HepG2 (cell line): ENCODE results near the gene CCL16. TPM values are rescaled to one million over a fixed set of nuclear protein-coding genes. Genes with fewer than 3 reads are reported as not detected.
A peak's percentile ranks its signal among the peaks of the same experiment; 100 is the strongest.

Source experiments
- CEBPG ChIP-seq: IDR thresholded peaks from 2 replicates; pipeline ENCODE4 v1.6.1; 2016
- ISX ChIP-seq: sonication (generic); formaldehyde crosslinking; conservative IDR thresholded peaks from 2 replicates; pipeline ENCODE4 v1.5.0; 2020; ENCODE audit warnings: missing genetic modification reagents
- NFE2L1 ChIP-seq: sonication (generic); formaldehyde crosslinking; IDR thresholded peaks from 2 replicates; pipeline ENCODE4 v1.4.0; 2020; ENCODE audit warnings: missing genetic modification reagents, mild to moderate bottlenecking, borderline replicate concordance
- NFRKB ChIP-seq: fragments of 450-650 bp; IDR thresholded peaks from 2 replicates; pipeline ENCODE4 v1.6.1; 2017
- PAWR ChIP-seq: sonication (generic); formaldehyde crosslinking; IDR thresholded peaks from 2 replicates; pipeline ENCODE4 v1.4.0; 2020; ENCODE audit warnings: missing genetic modification reagents, mild to moderate bottlenecking, borderline replicate concordance
- PRPF4 ChIP-seq: fragments of 200-400 bp; formaldehyde crosslinking; IDR thresholded peaks from 2 replicates; pipeline ENCODE4 v1.6.1; 2016; ENCODE audit warnings: low read length, low read depth; ENCODE audit not compliant: poor library complexity, severe bottlenecking
- RFXANK ChIP-seq: IDR thresholded peaks from 2 replicates; pipeline ENCODE4 v1.6.1; 2016
- SKI ChIP-seq: fragments of 450-650 bp; IDR thresholded peaks from one replicate; pipeline ENCODE4 v1.6.1; 2018; ENCODE audit warnings: mild to moderate bottlenecking; ENCODE audit not compliant: partially characterized antibody
- SOX13 ChIP-seq, 3 experiments: fragments of 450-650 bp in 1 of 3; sonication (generic) in 1 of 3; formaldehyde crosslinking in 1 of 3; IDR thresholded peaks in 2 of 3; conservative IDR thresholded peaks in 1 of 3; 2 replicates each; pipeline versions ENCODE4 v1.5.0 to v1.6.1; 2016 to 2020; ENCODE audit warnings: antibody characterized with exemption in 1 of 3, mild to moderate bottlenecking in 1 of 3, missing compliant biosample characterization in 1 of 3, missing genetic modification reagents in 1 of 3, moderate library complexity in 1 of 3
- SYNCRIP ChIP-seq: fragments of 200-400 bp; formaldehyde crosslinking; IDR thresholded peaks from 2 replicates; pipeline ENCODE4 v1.6.1; 2018; ENCODE audit warnings: mild to moderate bottlenecking, low read depth, low read length; ENCODE audit not compliant: insufficient read depth
- ZNF224 ChIP-seq: sonication (generic); formaldehyde crosslinking; IDR thresholded peaks from 2 replicates; pipeline ENCODE4 v1.5.0; 2020; ENCODE audit warnings: mild to moderate bottlenecking, missing genetic modification reagents
- ZNF607 ChIP-seq: sonication (generic); formaldehyde crosslinking; IDR thresholded peaks from 2 replicates; pipeline ENCODE4 v1.5.1; 2020; ENCODE audit warnings: missing genetic modification reagents, mild to moderate bottlenecking, borderline replicate concordance
- ZNF616 ChIP-seq: sonication (generic); formaldehyde crosslinking; IDR thresholded peaks from 2 replicates; pipeline ENCODE4 v1.5.0; 2020; ENCODE audit warnings: low read depth, mild to moderate bottlenecking, missing genetic modification reagents
- ZNF674 ChIP-seq: sonication (generic); formaldehyde crosslinking; IDR thresholded peaks from 2 replicates; pipeline ENCODE4 v1.5.0; 2020; ENCODE audit warnings: low read depth, mild to moderate bottlenecking, missing genetic modification reagents
- ZNF75D ChIP-seq: sonication (generic); formaldehyde crosslinking; IDR thresholded peaks from 2 replicates; pipeline ENCODE4 v1.8.1; 2023; ENCODE audit warnings: missing genetic modification reagents, mild to moderate bottlenecking, borderline replicate concordance
- polyA plus RNA-seq, 8 experiments: library from polyadenylated mRNA; depleted of rRNA in 3 of 8; stranded (reverse) in 7 of 8; unstranded in 1 of 8; fragments of >200 nt; fragmentation: Illumina TruSeq in 4 of 8; extraction: Trizol in 4 of 8; gene quantifications; 2 replicates each; pipeline versions ENCODE4 v1.2.1 to v1.2.3, GENCODE V29; 2011 to 2016; ENCODE audit warnings: low read depth in 4 of 8, missing spikeins in 1 of 8, mixed read lengths in 1 of 8; ENCODE audit not compliant: insufficient read depth in 1 of 8
- total RNA-seq, 5 experiments: library from RNA; depleted of rRNA; stranded (reverse); fragments of >200 nt; fragmentation: Illumina TruSeq; extraction: Trizol; gene quantifications; 2 replicates each; pipeline ENCODE4 v1.2.3, GENCODE V29; 2016; ENCODE audit warnings: low read depth in 1 of 5
- TF ChIP-seq, protein P1 (sequence below): sonication (generic); formaldehyde crosslinking; IDR thresholded peaks from 2 replicates; pipeline ENCODE4 v1.5.0; 2020; ENCODE audit warnings: mild to moderate bottlenecking, missing genetic modification reagents
- TF ChIP-seq, protein P2 (sequence below): IDR thresholded peaks from 2 replicates; pipeline ENCODE4 v1.6.1; 2016
- TF ChIP-seq, protein P3 (sequence below): IDR thresholded peaks from 2 replicates; pipeline ENCODE4 v1.6.1; 2016; ENCODE audit warnings: missing genetic modification reagents, missing compliant biosample characterization
- TF ChIP-seq, protein P4 (sequence below): sonication (generic); formaldehyde crosslinking; IDR thresholded peaks from 2 replicates; pipeline ENCODE4 v1.9.0; 2021; ENCODE audit warnings: missing genetic modification reagents, borderline replicate concordance
- TF ChIP-seq, protein P5 (sequence below): sonication (generic); formaldehyde crosslinking; IDR thresholded peaks from 2 replicates; pipeline ENCODE4 v1.4.0; 2020; ENCODE audit warnings: missing genetic modification reagents

Gene CCL16
- total and polyA plus RNA-seq, 2 of the 13 experiments (the other 11 are each of a cell fraction or from before 2014, with no cell fraction given): 2.0 to 14.7 TPM

DNA sequence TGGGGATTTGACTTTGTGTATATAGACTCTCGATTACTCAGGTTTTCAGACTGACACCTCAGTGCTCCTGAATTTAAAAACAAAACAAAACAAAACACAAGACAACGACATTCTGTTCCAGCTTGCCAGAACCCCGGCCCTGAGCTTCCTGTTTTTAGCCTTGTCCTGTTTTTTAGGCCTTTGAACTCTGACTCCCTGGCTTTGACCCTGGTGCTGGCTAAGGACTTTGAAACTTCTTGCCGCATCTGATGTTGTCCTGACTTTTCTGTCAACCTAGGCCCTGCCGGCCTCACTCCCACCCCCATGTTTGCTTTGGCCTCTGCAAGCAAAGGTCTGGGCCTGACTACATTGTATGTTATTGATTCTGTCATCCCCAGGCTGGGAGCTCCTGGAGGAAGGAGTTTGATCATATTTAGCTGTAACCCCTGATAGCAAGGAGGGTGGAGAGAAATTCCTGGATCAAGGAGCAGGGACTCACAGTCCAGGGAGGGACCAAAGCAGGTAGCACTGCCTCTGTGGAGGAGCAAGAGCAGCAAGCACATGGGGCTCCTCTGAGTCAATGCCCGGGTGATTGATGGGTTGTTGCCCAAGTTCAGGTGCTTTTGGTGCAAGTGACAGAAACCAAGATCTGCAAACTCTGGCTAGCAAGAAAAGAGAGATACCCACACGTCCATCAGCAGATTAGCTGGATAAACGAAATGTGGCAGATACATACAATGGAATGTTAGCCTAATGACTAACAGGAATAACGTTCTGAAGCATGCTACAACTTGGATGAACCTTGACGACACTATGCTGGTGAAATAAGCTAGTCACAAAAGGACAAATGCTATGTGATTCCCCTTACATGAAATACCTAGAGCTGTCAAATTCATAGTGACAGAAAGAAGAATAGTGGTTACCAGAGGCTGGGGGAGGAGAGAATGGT is 7.7 kb downstream of the CCL16 start (continued):
- TF ChIP-seq, protein P1, sequence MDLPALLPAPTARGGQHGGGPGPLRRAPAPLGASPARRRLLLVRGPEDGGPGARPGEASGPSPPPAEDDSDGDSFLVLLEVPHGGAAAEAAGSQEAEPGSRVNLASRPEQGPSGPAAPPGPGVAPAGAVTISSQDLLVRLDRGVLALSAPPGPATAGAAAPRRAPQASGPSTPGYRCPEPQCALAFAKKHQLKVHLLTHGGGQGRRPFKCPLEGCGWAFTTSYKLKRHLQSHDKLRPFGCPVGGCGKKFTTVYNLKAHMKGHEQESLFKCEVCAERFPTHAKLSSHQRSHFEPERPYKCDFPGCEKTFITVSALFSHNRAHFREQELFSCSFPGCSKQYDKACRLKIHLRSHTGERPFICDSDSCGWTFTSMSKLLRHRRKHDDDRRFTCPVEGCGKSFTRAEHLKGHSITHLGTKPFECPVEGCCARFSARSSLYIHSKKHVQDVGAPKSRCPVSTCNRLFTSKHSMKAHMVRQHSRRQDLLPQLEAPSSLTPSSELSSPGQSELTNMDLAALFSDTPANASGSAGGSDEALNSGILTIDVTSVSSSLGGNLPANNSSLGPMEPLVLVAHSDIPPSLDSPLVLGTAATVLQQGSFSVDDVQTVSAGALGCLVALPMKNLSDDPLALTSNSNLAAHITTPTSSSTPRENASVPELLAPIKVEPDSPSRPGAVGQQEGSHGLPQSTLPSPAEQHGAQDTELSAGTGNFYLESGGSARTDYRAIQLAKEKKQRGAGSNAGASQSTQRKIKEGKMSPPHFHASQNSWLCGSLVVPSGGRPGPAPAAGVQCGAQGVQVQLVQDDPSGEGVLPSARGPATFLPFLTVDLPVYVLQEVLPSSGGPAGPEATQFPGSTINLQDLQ: no peak
- 0 out of 2 replicates have a peak, but pooled peaks have one; percentile 55 for TF ChIP-seq RFXANK (CRISPR knock-in tag)
- no peak for TF ChIP-seq ZNF607
- peak; percentile 100 for TF ChIP-seq SKI
- TF ChIP-seq, protein P2, sequence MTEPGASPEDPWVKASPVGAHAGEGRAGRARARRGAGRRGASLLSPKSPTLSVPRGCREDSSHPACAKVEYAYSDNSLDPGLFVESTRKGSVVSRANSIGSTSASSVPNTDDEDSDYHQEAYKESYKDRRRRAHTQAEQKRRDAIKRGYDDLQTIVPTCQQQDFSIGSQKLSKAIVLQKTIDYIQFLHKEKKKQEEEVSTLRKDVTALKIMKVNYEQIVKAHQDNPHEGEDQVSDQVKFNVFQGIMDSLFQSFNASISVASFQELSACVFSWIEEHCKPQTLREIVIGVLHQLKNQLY: peak; percentile 89
- TF ChIP-seq, protein P3, sequence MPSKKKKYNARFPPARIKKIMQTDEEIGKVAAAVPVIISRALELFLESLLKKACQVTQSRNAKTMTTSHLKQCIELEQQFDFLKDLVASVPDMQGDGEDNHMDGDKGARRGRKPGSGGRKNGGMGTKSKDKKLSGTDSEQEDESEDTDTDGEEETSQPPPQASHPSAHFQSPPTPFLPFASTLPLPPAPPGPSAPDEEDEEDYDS: peak; percentile 40
- TF ChIP-seq NFE2L1 (CRISPR knock-in tag): no peak
- no peak for TF ChIP-seq ZNF75D (CRISPR knock-in tag)
- TF ChIP-seq ISX (CRISPR knock-in tag): no peak
- TF ChIP-seq PAWR (CRISPR knock-in tag): no peak
- no peak for TF ChIP-seq SYNCRIP
- TF ChIP-seq NFRKB: no peak
- TF ChIP-seq, protein P4, sequence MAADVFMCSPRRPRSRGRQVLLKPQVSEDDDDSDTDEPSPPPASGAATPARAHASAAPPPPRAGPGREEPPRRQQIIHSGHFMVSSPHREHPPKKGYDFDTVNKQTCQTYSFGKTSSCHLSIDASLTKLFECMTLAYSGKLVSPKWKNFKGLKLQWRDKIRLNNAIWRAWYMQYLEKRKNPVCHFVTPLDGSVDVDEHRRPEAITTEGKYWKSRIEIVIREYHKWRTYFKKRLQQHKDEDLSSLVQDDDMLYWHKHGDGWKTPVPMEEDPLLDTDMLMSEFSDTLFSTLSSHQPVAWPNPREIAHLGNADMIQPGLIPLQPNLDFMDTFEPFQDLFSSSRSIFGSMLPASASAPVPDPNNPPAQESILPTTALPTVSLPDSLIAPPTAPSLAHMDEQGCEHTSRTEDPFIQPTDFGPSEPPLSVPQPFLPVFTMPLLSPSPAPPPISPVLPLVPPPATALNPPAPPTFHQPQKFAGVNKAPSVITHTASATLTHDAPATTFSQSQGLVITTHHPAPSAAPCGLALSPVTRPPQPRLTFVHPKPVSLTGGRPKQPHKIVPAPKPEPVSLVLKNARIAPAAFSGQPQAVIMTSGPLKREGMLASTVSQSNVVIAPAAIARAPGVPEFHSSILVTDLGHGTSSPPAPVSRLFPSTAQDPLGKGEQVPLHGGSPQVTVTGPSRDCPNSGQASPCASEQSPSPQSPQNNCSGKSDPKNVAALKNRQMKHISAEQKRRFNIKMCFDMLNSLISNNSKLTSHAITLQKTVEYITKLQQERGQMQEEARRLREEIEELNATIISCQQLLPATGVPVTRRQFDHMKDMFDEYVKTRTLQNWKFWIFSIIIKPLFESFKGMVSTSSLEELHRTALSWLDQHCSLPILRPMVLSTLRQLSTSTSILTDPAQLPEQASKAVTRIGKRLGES (CRISPR knock-in tag): no peak
- TF ChIP-seq, protein P5, sequence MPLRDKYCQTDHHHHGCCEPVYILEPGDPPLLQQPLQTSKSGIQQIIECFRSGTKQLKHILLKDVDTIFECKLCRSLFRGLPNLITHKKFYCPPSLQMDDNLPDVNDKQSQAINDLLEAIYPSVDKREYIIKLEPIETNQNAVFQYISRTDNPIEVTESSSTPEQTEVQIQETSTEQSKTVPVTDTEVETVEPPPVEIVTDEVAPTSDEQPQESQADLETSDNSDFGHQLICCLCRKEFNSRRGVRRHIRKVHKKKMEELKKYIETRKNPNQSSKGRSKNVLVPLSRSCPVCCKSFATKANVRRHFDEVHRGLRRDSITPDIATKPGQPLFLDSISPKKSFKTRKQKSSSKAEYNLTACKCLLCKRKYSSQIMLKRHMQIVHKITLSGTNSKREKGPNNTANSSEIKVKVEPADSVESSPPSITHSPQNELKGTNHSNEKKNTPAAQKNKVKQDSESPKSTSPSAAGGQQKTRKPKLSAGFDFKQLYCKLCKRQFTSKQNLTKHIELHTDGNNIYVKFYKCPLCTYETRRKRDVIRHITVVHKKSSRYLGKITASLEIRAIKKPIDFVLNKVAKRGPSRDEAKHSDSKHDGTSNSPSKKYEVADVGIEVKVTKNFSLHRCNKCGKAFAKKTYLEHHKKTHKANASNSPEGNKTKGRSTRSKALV (CRISPR knock-in tag): no peak
- peak; percentile 92 for TF ChIP-seq SOX13 (IDR thresholded peaks at IDR 0.05)
- TF ChIP-seq SOX13 (CRISPR knock-in tag; conservative IDR thresholded peaks at IDR 0.05 in 1 of 2, IDR thresholded peaks at IDR 0.05 in 1 of 2): peak in 1 of 2 experiments; percentile 94; a peak in 2 of 4 replicates
- no peak for TF ChIP-seq ZNF674 (CRISPR knock-in tag)
- no peak for TF ChIP-seq PRPF4
- TF ChIP-seq ZNF616: no peak
- TF ChIP-seq ZNF224 (CRISPR knock-in tag): no peak
- peak; percentile 69 for TF ChIP-seq CEBPG
